Measurements from ENCODE around the gene RGL4.

DNA sequence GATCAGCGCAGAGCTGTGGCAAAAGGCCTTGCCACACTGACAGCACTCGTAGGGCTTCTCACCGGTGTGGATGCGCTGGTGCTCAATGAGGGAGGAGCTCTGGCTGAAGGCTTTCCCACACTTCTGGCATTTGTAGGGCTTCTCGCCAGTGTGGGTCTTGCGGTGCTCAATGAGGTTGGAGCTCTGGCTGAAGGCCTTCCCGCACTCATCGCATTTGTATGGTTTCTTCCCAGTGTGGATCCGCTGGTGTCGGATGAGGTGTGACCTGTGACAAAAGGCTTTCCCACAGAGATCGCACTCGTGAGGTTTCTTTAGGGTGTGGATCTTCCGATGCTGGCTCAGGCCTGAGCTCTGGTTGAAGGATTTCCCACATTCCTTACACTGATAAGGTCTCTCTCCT, 53.2 kb downstream of the RGL4 start:
- no peak for TF ChIP-seq POLR2A (IDR thresholded peaks at IDR 0.05)
- TF ChIP-seq, protein P1, sequence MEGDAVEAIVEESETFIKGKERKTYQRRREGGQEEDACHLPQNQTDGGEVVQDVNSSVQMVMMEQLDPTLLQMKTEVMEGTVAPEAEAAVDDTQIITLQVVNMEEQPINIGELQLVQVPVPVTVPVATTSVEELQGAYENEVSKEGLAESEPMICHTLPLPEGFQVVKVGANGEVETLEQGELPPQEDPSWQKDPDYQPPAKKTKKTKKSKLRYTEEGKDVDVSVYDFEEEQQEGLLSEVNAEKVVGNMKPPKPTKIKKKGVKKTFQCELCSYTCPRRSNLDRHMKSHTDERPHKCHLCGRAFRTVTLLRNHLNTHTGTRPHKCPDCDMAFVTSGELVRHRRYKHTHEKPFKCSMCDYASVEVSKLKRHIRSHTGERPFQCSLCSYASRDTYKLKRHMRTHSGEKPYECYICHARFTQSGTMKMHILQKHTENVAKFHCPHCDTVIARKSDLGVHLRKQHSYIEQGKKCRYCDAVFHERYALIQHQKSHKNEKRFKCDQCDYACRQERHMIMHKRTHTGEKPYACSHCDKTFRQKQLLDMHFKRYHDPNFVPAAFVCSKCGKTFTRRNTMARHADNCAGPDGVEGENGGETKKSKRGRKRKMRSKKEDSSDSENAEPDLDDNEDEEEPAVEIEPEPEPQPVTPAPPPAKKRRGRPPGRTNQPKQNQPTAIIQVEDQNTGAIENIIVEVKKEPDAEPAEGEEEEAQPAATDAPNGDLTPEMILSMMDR (IDR thresholded peaks at IDR 0.05): no peak
